Prostate gland (tissue), 2 donors: ENCODE results near the gene CYRIA.

ENCODE experiments used
- CTCF ChIP-seq, 4 experiments: fragments of 200-600 bp in 2 of 4; fragments of 450-650 bp in 2 of 4; sonication (generic) in 2 of 4; IDR thresholded peaks; 1 replicate in 3 of 4; 2 replicates in 1 of 4; pipeline ENCODE4 v1.5.1; 2016 to 2019; ENCODE audit warnings: antibody characterized with exemption in 4 of 4, mild to moderate bottlenecking in 2 of 4, moderate library complexity in 2 of 4
- POLR2A ChIP-seq: fragments of 450-650 bp; IDR thresholded peaks from one replicate; pipeline ENCODE4 v1.6.1; 2016; ENCODE audit warnings: antibody characterized with exemption, mild to moderate bottlenecking

- TF ChIP-seq POLR2A (no peak), CTCF (IDR thresholded peaks at IDR 0.05) (no peak)
These were observed 42.6 kb downstream of the CYRIA start for GRCh38 chr2:16623031-16623430.
